ENCODE measurements around the gene DPP6. TPM values are rescaled to one million over a fixed set of nuclear protein-coding genes. Genes with fewer than 3 reads are reported as not detected.

Gene DPP6
- total RNA-seq, 1 experiment from 2014 or later: not detected

DNA sequence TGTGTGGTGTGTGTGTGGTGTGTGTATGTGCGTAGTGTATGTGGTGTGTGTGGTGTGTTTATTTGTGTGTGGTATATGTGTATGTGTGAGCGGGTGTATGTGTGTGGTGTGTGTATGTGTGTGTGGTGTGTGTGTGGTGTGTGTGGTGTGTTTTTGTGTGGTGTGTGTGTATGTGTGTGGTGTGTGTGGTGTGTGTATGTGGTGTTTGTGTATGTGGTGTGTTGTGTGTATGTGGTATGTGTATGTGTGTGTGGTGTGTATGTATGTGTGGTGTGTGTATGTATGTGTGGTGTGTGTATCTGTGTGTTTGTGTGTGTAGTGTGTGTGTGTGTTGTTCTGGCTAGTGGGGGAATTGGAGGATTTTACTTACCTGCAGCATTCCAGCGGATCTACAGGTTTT is 523.3 kb downstream of the DPP6 start:
- no peak overlapping the region for H3K27ac Mint-ChIP-seq
- peaks cover 19% of the 10 kb centered on the region for H3K9me3 Mint-ChIP-seq
- H3K4me1 Mint-ChIP-seq: no peaks in the 10 kb centered on the region
- H3K36me3 Mint-ChIP-seq: peaks cover 47% of the 10 kb centered on the region
- POLR2A ChIA-PET: no interaction called here
- ATAC-seq (no peak), DNase-seq (ENCODE audit: low spot score) (no peak)
- CTCF ChIA-PET: no interaction called here
- no peak for TF ChIP-seq ZNF121 (CRISPR knock-in tag; IDR thresholded peaks at IDR 0.05)
- H3K27me3 Mint-ChIP-seq (ENCODE audit: low read depth): peaks cover 14% of the 10 kb centered on the region
- no peak overlapping the region for H3K4me3 Mint-ChIP-seq

DNA sequence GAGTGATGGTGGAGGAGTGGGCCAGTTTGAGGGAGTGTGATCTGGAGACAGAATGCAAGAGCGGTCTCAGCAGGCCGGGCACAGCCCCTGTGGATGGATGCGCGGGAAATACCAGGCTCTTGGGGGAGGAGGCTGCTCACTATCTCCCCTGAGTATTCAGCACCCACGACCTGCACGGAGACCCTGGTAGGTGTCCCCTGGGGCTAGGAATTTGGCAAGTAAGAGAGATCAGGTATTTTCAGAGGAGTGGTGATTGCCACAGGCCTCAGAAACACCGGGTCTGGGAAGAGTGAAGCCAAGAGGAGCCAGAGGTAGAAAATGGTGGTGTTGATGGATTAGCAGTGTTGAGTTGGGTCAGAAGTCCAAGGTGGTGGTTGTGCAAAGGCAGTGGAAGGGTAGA is 524.4 kb downstream of the DPP6 start:
- H3K27me3 Mint-ChIP-seq (ENCODE audit: low read depth): peaks cover 14% of the 10 kb centered on the region
- ChIA-PET POLR2A (no interaction called here), CTCF (no interaction called here)
- no peak for DNase-seq (ENCODE audit: low spot score)
- no peak for ATAC-seq
- no peaks in the 10 kb centered on the region for H3K4me1 Mint-ChIP-seq
- peaks cover 56% of the 10 kb centered on the region for H3K36me3 Mint-ChIP-seq
- TF ChIP-seq, protein P1, sequence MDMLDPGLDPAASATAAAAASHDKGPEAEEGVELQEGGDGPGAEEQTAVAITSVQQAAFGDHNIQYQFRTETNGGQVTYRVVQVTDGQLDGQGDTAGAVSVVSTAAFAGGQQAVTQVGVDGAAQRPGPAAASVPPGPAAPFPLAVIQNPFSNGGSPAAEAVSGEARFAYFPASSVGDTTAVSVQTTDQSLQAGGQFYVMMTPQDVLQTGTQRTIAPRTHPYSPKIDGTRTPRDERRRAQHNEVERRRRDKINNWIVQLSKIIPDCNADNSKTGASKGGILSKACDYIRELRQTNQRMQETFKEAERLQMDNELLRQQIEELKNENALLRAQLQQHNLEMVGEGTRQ (CRISPR knock-in tag; IDR thresholded peaks at IDR 0.05): no peak
- no peak for TF ChIP-seq OVOL2 (CRISPR knock-in tag; IDR thresholded peaks at IDR 0.05; ENCODE audit: borderline replicate concordance)
- peaks cover 27% of the 10 kb centered on the region for H3K9me3 Mint-ChIP-seq
- H3K4me3 Mint-ChIP-seq: no peak overlapping the region
- no peak overlapping the region for H3K27ac Mint-ChIP-seq

DNA sequence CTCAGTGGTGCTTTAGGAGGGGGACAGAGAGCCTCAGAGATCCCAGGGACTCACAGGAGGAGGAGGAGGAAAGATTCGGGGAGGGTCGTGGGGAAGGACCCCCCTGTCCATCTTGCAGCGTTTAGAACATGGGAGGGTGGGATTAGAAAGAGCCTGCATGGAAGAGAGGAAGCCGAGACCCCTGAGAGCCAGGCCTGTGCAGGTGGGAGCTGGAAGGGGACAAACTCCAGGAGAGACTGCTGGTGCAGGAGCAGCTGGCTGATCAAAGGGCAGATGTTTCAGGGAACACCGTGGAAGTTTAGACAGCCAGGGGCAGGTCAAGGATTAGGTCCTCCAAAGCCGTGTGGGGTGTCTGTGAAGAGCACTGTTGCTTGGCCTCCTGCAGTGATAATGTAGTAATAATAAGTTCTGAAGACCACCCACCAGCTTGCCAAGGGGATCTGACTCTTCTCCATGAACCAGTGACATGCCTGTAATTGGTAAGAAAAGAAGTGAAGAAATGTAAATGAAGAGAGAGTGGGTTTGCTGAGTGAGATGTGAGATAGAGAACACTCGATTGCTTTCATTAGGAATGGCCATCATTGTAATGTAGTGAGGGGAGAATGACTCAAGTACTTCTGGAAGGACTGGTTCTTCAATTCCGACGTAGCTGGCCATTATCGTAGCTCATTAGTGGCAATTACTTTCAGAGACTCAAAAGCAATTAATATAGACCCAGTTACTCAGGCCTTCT is 525.1 kb downstream of the DPP6 start:
- H3K36me3 Mint-ChIP-seq: peaks cover 58% of the 10 kb centered on the region
- no peaks in the 10 kb centered on the region for H3K4me1 Mint-ChIP-seq
- DNase-seq (ENCODE audit: low spot score) (no peak), ATAC-seq (no peak)
- H3K4me3 Mint-ChIP-seq: no peak overlapping the region
- ChIA-PET POLR2A (no interaction called here), CTCF (no interaction called here)
- H3K9me3 Mint-ChIP-seq: peaks cover 30% of the 10 kb centered on the region
- H3K27me3 Mint-ChIP-seq (ENCODE audit: low read depth): peaks cover 15% of the 10 kb centered on the region
- TF ChIP-seq ZNF317 (CRISPR knock-in tag; IDR thresholded peaks at IDR 0.05; ENCODE audit: borderline replicate concordance, low read depth) (no peak), NR1H2 (CRISPR knock-in tag; IDR thresholded peaks at IDR 0.05) (no peak), NFATC4 (CRISPR knock-in tag; IDR thresholded peaks at IDR 0.05) (no peak), MYBL2 (CRISPR knock-in tag; IDR thresholded peaks at IDR 0.05) (no peak), TCF7 (CRISPR knock-in tag; IDR thresholded peaks at IDR 0.05; ENCODE audit: low read depth) (no peak), ZNF138 (CRISPR knock-in tag; conservative IDR thresholded peaks at IDR 0.05) (no peak)
- TF ChIP-seq, protein P2, sequence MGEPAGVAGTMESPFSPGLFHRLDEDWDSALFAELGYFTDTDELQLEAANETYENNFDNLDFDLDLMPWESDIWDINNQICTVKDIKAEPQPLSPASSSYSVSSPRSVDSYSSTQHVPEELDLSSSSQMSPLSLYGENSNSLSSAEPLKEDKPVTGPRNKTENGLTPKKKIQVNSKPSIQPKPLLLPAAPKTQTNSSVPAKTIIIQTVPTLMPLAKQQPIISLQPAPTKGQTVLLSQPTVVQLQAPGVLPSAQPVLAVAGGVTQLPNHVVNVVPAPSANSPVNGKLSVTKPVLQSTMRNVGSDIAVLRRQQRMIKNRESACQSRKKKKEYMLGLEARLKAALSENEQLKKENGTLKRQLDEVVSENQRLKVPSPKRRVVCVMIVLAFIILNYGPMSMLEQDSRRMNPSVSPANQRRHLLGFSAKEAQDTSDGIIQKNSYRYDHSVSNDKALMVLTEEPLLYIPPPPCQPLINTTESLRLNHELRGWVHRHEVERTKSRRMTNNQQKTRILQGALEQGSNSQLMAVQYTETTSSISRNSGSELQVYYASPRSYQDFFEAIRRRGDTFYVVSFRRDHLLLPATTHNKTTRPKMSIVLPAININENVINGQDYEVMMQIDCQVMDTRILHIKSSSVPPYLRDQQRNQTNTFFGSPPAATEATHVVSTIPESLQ (CRISPR knock-in tag; IDR thresholded peaks at IDR 0.05): no peak
- TF ChIP-seq, protein P1 (CRISPR knock-in tag; IDR thresholded peaks at IDR 0.05): no peak
- TF ChIP-seq, protein P3, sequence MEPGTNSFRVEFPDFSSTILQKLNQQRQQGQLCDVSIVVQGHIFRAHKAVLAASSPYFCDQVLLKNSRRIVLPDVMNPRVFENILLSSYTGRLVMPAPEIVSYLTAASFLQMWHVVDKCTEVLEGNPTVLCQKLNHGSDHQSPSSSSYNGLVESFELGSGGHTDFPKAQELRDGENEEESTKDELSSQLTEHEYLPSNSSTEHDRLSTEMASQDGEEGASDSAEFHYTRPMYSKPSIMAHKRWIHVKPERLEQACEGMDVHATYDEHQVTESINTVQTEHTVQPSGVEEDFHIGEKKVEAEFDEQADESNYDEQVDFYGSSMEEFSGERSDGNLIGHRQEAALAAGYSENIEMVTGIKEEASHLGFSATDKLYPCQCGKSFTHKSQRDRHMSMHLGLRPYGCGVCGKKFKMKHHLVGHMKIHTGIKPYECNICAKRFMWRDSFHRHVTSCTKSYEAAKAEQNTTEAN (CRISPR knock-in tag; IDR thresholded peaks at IDR 0.05): no peak
- H3K27ac Mint-ChIP-seq: no peak overlapping the region

DNA sequence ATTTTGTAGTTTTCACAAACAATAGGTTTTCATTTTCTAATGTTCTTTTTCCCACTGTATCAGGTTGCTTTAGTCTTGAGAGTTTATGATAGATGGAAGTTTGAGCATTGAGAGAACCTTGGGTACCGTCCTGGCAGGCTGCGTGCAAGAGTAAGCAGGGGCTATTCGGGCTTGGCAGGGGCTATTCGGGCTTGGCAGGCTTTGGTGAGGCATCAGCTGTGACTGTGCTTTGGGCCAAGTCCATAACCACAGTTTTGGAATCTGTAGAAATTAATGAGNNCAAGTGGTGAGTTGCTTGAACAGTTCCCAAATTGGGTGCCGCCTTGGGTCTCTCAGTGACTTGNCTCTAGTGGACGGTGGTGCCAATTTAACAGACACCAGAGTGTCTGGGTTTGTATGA is 526.1 kb downstream of the DPP6 start:
- ATAC-seq (no peak), DNase-seq (ENCODE audit: low spot score) (no peak)
- Mint-ChIP-seq H3K27ac (no peak overlapping the region), H3K4me3 (no peak overlapping the region), H3K9me3 (peaks cover 41% of the 10 kb centered on the region), H3K36me3 (peaks cover 68% of the 10 kb centered on the region), H3K27me3 (ENCODE audit: low read depth) (peaks cover 16% of the 10 kb centered on the region), H3K4me1 (no peaks in the 10 kb centered on the region)
- CTCF ChIA-PET: no interaction called here
- POLR2A ChIA-PET: no interaction called here
- no peak for TF ChIP-seq TCF7 (CRISPR knock-in tag; IDR thresholded peaks at IDR 0.05; ENCODE audit: low read depth)
